Thyroid gland (tissue), 4 donors: Measurements from ENCODE around the gene HAO2.

Source experiments
- CTCF ChIP-seq, 6 experiments: fragments of 200-600 bp in 3 of 6; fragments of 450-650 bp in 3 of 6; sonication (generic) in 3 of 6; IDR thresholded peaks; one replicate each; pipeline ENCODE4 v1.5.1; 2016 to 2019; ENCODE audit warnings: antibody characterized with exemption in 6 of 6, mild to moderate bottlenecking in 2 of 6, inconsistent platforms in 1 of 6, moderate library complexity in 1 of 6
- POLR2A ChIP-seq, 2 donors: fragments of 450-650 bp; IDR thresholded peaks; one replicate each; pipeline ENCODE4 v1.6.1; 2017; ENCODE audit warnings: antibody characterized with exemption in 2 of 2, mild to moderate bottlenecking in 2 of 2, moderate library complexity in 1 of 2

DNA sequence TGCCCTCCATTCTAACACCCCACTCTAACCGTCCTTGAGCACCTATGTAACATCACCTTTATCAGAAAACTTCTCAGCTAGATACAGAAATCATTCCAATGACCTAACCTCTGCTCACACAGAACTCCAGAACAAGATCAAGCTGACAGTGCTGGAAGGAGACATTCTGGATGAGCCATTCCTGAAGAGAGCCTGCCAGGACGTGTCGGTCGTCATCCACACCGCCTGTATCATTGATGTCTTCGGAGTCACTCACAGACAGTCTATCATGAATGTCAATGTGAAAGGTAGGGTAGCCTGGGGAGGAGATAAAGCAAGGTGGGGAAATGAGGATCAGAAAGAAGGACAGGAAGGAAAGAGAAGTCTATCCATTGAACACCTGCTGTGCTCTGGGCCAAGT lies 74.2 kb downstream of the HAO2 start:
- no peak for TF ChIP-seq CTCF (IDR thresholded peaks at IDR 0.05)
- no peak for TF ChIP-seq POLR2A (IDR thresholded peaks at IDR 0.05)
